Stimulated activated CD4-positive, alpha-beta T cell treated with anti-CD3 and anti-CD28 coated beads, Interleukin-12 subunit alpha, Interleukin-12 subunit beta, amount 100 ng/mL, for 24 hours (primary cell): ENCODE results near the gene PLXNB1.
A peak's percentile ranks its signal among the peaks of the same experiment; 100 is the strongest.
"Not testable (repeated sequence)": the region's sequence is repeated elsewhere in the genome, so short reads cannot be mapped to it uniquely, and the experiment has no call there.

Source experiments
- DNase-seq, 2 experiments: peaks; one replicate each; pipeline ENCODE4 v3.0.0-alpha.2; 2020; ENCODE audit warnings: low read depth in 2 of 2

Gene PLXNB1, protein sequence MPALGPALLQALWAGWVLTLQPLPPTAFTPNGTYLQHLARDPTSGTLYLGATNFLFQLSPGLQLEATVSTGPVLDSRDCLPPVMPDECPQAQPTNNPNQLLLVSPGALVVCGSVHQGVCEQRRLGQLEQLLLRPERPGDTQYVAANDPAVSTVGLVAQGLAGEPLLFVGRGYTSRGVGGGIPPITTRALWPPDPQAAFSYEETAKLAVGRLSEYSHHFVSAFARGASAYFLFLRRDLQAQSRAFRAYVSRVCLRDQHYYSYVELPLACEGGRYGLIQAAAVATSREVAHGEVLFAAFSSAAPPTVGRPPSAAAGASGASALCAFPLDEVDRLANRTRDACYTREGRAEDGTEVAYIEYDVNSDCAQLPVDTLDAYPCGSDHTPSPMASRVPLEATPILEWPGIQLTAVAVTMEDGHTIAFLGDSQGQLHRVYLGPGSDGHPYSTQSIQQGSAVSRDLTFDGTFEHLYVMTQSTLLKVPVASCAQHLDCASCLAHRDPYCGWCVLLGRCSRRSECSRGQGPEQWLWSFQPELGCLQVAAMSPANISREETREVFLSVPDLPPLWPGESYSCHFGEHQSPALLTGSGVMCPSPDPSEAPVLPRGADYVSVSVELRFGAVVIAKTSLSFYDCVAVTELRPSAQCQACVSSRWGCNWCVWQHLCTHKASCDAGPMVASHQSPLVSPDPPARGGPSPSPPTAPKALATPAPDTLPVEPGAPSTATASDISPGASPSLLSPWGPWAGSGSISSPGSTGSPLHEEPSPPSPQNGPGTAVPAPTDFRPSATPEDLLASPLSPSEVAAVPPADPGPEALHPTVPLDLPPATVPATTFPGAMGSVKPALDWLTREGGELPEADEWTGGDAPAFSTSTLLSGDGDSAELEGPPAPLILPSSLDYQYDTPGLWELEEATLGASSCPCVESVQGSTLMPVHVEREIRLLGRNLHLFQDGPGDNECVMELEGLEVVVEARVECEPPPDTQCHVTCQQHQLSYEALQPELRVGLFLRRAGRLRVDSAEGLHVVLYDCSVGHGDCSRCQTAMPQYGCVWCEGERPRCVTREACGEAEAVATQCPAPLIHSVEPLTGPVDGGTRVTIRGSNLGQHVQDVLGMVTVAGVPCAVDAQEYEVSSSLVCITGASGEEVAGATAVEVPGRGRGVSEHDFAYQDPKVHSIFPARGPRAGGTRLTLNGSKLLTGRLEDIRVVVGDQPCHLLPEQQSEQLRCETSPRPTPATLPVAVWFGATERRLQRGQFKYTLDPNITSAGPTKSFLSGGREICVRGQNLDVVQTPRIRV (N-terminal part only)

DNA sequence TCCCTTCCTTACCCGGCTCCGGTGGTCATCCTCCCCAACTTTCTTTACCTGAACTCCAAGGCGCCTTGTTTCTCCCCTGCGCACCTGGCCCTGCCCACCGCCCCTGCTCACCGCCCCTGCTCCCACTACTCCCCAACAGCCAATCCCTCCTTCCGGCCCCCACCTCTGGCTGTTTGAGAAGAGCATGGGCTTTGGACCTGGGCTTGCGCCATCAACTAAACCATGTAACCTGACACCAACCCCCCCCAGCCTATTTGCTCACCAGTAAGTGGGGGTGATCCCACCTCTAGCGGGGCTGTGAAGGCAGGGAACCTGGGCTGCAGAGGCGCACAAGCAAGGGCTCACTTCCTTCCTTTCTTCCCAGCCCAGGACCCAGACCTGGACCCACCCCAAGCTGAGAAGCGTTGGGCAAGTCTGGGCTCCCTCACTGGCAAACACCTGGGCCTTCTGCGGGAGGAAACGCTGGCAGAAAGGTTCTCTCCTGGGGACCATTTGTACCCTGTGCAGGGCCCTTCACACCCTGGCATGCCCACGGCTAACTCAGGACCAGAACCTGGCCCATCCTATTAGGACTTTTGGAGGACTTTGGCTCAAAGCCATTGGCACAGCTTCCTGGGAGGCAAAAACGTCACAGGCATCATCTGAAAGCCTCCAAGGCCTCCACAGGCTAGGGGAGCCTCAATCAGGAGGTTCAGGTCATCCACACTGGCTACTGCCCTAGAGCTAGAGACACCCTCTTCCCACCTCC, at the start of gene PLXNB1:
PLXNB1 (minus strand) TSS at position 127 of the 748 bp plus-strand sequence. CDS start 5,475 bp downstream, outside the sequence.
- DNase-seq = no peak

DNA sequence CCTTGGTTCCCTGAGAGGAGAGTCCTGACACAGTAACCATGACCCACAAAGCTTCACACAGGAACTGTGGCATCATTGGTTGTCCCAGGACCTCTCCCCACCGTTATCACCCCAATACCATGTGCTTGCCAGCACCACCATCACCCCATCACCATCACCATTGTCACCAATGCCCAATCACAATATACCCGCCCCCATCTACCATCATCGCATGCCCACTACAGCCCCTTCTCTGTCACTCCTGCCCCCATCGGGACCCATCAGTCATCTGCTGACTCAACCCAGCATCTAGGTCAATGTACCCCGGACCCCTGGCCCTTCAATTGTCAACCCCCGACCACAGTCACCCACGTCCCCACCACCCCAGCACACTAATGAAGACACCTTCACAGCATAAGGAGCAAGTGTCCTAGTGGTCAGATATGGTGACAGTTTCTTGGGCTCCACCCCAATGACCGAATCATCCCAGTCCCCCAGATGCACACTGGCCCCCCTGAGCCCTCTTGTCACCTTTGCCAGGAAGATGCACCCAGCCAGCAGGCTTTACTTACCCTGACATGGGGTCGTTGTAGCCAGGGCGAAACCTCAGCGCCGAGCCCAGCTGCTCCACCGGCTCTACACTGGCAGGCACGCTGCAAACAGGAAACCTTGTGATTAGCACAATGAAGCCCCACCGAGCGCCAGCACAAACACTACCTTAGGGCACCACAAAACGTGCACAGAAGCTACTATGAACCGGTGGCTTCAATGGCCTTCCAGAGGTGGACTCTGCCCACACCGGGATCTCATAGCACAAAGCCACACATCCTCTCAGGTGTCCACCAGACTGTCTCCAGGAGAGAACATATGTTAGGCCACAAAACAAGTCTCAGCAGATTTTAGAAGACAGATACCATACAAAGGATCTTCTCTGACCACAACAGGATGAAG, 49.0 kb upstream of the PLXNB1 start:
- DNase-seq = no peak

DNA sequence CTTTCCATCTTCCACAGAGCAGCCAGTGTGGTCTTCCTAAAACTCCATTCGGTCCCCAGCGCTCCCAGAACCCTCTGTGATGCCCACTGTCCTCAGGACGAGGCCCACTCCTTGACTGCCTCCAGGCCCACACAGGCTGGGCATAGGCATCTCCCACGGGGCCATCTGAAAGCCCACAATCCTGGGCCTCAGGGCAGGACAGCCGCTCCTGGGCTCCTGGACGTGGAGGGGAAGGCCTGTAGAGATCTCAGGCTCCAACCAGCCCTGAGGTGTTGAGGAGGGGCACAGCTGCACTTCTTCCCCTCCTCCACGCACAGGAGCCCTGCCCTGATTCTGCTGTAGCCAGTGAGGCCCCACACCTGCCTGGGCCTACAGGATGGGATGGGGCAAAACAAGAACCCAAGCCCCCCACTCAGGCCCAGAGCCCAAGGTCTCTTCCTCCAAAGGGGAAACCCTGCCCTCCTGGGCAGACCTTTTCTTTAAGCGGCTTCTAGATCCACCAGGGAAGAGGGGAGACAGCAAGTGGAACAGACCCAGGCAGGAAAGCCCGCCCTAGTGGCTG, 48.2 kb upstream of the PLXNB1 start:
- DNase-seq = no peak

DNA sequence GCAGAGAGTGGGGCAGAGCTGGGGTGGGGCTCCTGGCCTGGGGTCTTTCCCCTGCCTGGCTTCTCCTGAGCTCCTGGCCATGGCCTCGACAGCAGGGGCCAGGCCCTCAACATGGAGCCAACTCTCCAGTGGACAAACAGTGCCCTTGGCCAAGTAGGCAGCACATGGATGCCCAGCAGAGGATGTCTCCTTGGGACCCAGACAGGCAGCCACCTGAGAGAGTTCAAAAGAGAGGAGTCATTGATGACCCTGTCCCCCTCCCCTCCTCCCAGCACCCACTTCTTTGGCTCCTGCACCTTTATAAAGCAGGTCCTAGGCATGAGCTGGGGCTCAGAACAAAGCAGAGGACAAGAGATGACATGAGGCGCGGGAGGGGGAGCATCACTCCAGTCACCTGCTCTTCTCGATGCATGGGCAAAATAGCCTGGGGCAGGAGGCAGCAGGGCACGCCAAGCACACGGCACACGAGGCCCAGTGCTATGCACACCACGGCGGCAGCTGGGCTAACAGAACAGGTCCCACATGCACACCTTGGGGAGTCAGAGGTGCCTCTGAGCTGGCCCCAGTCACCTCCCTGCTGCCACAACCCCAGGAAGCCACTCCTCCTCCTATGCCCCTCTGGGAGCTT, 46.7 kb upstream of the PLXNB1 start:
- no peak for DNase-seq

DNA sequence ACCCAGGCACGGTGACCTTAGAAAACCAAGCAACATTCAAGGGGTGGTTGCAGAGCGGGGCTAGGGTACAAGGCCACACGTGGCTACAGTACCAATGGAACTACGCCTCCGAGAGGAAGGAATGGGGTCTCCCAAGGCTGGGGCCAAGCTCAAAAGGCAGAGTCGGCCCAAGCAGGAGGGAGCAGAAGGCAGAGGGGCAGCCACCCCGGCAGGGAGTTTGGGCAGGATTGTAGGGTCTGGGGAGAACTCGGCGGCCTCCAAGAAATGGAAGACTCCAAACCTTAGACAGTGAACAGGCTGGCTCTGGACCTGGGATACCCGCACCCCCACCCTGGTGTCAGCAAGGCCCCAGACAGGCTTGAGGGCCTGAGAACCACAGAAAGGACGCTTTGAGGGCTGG, 45.3 kb upstream of the PLXNB1 start:
- no peak for DNase-seq

DNA sequence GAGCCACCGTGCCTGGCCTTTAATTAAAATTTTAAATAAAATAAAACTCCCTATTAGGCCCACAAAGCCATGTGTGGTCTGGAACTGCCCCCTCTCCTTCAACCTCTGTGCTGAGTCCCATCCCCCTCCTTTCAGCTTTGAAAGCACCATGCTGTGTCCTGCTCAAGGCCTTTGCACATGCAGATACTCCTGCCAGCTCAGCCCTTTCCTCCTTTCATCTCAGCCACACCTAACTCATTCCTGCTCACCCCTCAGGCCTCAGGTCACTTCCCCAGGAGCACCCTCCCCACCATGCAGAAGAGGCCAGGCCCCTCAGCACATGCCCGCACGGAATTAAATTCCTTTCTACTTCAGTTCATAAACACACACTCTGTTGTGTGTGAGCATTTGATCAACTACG, 44.7 kb upstream of the PLXNB1 start:
- no peak for DNase-seq

DNA sequence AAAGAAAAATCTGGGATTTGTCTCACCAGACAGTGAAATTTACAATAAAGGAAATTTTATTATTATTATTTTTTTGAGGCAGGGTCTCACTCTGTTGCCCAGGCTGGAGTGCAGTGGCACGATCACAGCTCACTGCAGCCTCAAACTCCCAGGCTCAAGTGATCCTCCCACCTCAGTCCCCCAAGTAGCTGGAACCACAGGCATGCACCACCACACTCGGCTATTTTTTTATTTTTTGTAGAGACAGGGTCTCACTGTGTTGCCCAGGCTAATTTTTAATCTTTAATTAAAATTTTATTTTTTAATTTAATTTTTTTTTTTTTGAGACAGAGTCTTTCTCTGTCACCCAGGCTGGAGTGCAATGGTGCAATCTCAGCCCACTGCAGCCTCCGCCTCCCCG, 44.1 kb upstream of the PLXNB1 start:
- DNase-seq = not testable (repeated sequence)

DNA sequence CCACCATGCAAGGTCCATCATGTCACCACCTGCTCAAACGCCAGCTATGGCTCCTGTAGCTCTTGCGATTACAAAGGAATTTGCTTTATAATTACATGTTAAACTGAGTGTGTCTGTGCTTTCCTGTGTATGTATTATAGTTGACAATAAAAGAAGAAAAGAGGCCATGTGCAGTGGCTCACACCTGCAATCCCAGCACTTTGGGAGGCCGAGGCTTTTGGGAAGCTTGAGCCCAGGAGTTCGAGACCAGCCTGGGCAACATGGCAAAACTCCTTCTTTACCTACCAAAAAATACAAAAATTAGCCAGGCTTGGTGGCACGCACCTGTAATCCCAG, 43.7 kb upstream of the PLXNB1 start:
- DNase-seq = no peak

DNA sequence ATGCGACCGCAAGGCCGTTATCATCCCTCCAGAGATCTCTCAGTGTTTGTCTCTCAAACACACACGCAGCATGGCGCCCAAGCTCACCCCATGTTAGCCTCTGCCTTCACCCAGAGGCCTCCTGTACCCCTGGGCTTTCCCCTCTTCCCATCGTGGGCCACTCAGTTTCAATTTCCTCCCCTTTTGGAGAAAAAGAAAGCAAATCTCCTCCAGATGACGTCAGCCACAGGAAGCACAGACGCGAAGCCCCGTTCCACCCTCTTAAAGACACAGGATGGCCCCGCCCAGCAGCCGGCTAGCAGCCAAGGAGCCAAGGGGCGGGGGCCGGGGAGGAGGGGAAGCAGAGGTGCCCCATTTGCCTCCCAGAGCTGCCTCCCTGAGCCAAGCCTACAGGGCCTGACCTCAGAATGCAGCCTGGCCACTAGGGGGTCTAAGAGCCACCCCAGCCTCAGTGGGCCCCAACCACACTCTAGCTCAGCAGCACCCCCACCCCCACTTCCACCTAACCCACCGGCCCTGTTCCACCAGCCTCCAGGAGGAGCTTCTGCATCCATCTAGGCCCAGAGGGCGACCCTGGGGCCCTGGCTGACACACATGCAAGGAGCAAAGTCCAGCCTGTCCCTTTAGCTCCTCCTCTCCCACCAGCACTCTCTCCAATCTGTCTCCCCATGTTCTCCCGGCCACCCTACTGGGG, 43.2 kb upstream of the PLXNB1 start:
- peak; percentile 88 to 96 for DNase-seq

DNA sequence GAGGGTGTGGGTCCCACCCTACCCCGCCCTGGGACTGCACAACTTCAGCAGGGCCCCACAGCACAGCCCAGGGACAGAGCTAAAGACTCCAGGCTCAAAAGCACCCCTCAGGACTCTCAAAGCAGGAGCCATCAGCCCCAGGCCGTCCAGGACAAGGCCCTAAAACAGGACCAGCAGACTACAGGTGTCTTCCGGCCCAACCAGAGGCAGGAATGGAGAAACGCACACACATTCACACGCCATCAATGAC, 42.7 kb upstream of the PLXNB1 start:
- no peak for DNase-seq

DNA sequence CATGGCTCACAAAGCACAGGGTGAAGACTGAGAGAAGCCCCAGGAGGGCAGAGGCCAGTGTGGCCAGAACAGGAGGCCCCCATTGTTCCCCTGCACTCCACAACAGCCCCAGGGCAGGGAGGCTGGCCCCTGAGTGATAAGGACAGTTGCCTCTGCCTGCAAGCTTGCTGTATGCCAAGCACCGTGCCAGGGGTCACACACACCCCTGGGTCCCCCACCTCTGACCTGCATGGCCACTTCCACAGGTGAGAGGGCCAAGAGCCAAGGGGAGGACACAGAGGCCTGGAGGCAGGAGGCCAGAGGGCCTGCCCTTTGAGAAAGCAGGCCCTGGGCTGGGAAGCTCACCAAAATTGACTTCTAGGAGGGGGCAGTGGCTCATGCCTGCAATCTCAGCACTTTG, 40.4 kb upstream of the PLXNB1 start:
- DNase-seq = no peak

DNA sequence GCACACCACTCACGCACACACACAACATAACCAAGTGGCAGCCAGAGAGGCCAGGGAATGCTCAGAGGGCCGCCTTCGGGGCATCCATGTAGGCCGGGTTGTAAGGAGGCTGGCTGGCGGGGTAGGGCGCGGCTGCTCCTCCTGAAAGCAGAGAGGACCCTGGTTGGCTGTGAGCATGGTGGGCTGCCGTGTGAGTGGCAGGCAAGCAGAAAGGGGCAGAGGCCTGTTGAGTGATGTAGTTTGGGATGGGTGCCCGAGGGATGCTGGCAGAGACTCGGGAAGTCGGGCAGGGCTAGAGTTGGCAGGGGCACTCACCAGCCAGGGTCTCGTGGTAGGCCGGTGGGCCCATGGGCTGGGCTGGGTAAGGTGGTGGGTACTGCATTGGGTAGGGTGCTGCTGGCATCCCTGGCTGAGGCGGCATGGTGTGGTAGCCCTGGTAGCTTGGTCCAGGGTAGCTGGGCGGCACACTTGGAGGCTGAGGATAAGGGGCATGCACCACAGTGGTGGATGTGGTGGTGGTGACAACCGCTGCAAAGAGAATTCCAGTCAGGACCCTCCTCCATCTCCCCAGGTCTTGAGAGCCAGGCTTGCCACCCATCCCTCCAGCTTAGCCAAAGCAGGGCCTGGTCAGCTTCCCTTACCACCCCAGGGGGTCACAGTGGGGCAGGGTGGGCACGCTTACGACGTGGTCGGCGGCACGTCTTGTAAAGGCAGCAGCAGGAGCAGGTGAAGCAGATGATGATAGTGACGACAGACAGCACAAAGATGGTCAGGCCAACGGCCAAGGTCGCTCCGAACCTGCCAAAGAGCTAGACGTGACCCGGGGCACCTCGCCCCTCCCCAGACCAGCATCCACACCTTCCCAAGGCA, 39.4 kb upstream of the PLXNB1 start:
- no peak for DNase-seq

DNA sequence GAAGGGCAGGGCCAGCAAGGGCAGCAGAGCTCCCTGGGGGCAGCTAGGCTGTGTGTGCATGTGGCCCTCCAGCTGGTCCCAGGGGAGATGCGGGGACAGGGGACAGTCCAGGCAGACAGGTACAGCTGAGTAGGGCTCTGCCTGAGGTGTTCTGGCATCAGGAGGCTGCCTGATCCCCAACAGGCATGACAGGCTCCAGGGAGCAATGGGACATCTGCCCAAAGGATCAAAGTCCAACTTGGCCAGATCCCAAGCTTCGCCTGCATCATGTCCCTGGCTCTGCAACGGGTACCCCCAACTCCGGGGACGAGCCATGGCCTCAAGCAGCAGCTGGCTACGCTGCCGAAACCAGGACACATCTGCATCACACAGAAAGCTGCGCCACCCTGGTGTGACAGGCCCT, 38.4 kb upstream of the PLXNB1 start:
- DNase-seq = no peak

DNA sequence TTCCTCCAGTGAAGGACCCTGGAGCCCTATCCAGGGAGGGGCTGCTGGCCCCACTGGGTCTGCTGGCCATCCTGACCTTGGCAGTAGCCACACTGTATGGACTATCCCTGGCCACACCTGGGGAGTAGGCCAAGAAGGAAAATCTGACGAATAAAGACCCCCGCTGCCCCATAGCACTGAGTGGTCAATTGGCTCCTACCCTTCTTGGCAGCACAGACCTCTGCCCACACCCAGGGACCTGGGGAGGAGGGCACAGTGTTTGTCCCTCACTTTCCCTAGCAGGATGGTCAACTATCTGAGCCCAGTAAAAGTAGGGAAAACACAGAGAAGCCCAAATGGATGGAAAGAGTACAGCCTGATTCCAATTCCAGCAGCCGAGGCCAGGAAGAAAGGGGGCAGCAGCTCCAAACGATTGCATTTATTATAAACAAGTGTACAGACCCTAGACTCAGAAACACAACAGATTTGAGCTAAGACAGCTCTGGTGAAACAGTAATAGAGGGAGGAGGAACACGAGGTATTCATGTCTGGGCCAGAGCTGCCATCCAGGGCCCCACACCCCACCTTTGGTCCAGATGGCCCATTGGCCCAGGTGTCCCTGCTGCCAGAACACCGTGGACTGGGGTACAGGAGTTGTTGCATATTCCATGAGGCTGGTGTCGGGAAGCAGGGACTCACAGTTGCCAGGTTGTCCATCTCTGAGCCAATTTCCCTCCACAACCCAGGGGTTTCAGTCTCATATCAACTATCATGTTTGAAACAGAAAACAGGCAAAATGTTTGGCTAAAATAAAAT, 37.8 kb upstream of the PLXNB1 start:
- DNase-seq = no peak

DNA sequence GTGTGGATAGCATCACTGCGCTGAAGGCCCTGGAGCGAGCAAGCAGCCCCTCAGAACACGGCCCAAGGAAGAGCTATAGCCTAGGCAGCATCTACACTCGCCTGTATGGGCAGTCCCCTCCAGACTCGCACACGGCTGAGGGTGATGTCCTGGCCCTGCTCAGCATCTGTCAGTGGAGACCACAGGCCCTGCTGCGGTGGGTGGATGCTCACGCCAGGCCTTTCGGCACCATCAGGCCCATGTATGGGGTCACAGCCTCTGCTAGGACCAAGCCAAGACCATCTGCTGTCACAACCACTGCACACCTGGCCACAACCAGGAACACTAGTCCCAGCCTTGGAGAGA, 37.2 kb upstream of the PLXNB1 start:
- no peak for DNase-seq

DNA sequence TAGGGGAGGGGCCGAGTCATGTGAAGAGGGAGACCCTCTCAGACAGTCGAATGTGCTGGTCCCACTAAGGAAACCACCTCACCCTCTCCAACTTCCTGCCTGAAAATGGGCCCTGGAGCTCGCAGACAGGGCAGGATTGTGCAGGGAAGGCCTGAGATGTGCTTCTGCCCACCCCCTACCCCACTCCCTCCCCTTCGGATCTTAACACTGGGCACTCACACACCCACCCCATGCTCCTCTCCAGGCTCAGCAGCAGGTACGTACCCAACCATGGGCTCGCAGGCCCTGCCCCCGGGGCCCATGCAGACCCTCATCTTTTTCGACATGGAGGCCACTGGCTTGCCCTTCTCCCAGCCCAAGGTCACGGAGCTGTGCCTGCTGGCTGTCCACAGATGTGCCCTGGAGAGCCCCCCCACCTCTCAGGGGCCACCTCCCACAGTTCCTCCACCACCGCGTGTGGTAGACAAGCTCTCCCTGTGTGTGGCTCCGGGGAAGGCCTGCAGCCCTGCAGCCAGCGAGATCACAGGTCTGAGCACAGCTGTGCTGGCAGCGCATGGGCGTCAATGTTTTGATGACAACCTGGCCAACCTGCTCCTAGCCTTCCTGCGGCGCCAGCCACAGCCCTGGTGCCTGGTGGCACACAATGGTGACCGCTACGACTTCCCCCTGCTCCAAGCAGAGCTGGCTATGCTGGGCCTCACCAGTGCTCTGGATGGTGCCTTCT, 36.7 kb upstream of the PLXNB1 start:
- no peak for DNase-seq
